Astrocyte of the spinal cord (primary cell): ENCODE data around the gene AIP.

ENCODE experiments used
- DNase-seq: peaks from one replicate; pipeline ENCODE4 v3.0.0; 2011; ENCODE audit warnings: low read depth, low spot score
- H3K4me3 ChIP-seq: 2 replicates; pipeline ENCODE4 v1.5.1; 2011; ENCODE audit warnings: low read depth, mild to moderate bottlenecking, low read length, moderate library complexity
- in situ Hi-C: cut with HindIII; loops from 2 replicates; pipeline ENCODE4 v1.10.0; 2017; ENCODE audit warnings: low sequenced_read_pairs
- TF ChIP-seq, protein P1 (sequence below): IDR thresholded peaks from 2 replicates; pipeline ENCODE4 v1.5.1; 2012; ENCODE audit warnings: low read depth, mild to moderate bottlenecking, low read length, inconsistent platforms

The AIP gene

DNA sequence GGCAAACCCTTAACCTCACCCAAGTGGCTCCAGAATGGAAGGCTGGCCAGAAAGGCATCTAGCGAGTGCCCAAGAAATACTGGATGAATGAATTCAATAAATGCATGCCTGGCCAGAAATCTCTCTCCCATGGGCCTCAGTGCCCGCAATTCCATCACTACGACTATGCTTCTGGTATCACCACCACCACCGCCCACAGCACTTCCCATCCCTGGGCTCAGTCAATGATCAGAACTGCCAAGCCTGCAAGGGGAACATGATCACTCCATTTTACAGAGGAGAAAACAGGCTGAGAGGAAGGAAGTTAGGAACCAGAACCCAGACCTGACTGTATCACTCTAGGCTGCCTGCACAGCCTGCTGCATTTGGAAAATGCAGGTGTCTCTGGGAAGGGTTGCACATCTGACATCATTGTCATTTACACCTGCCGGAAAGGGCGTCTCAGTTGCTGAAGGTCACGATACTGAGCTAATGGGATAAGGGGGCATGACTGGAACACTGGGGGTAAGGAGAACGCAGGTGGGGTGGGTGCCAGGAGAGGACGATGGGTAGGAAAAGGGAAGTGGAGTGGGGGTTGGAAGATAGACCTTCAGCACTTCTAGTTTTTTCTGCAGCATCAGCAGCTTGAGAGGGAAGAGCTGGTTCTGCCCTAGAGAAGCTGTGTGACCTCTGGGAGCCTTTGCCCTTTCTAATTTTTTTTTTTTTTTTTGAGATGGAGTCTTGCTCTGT lies 33.5 kb upstream of the AIP start:
- in situ Hi-C loops, result no loop called here
- DNase-seq, result no peak

DNA sequence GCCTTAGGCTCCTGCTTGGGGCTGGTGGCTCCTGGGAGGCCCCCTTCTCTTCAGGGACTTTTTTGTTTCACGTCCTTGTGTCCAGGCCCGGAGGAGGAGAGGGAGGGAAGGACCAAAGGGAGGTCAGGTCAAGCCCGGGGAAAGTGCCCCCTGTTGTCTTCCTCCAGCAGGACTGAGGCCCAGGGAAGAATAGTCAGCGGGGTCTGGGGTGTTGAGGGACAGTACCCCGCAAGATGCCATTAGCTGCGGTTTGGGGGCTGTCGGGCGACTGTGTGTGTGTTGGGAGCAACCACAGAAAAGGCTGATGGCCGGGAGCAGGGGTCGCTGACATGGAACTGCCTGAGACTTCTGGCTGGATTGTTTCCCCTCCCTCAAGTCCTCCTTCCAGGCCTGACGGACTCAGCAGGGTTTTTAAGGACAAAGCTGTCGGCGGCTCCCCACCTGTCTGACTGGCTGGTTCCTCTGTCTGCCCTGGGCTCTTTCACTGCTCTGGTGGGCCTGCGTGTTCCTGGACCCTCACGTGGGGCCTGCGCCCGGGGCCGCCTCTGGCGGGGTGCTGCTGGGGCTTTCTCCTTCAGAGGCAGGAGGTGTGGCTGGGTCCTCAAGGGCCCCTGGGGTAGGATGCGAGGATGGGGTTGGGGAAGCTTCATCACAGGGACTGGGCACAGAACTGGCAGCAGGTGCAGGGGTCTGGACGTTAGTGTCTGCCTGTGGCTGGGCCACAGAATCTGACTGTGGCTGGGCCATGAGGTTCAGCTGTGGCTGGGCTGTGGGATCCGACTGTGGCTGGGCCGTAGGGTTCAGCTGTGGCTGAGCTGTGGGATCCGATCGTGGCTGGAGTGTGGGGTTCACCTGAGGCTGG lies 31.8 kb upstream of the AIP start:
- TF ChIP-seq, protein P1, sequence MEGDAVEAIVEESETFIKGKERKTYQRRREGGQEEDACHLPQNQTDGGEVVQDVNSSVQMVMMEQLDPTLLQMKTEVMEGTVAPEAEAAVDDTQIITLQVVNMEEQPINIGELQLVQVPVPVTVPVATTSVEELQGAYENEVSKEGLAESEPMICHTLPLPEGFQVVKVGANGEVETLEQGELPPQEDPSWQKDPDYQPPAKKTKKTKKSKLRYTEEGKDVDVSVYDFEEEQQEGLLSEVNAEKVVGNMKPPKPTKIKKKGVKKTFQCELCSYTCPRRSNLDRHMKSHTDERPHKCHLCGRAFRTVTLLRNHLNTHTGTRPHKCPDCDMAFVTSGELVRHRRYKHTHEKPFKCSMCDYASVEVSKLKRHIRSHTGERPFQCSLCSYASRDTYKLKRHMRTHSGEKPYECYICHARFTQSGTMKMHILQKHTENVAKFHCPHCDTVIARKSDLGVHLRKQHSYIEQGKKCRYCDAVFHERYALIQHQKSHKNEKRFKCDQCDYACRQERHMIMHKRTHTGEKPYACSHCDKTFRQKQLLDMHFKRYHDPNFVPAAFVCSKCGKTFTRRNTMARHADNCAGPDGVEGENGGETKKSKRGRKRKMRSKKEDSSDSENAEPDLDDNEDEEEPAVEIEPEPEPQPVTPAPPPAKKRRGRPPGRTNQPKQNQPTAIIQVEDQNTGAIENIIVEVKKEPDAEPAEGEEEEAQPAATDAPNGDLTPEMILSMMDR, result no peak
- in situ Hi-C loops, result no loop called here
- no peak overlapping the region for H3K4me3 ChIP-seq
- no peak for DNase-seq

More for the DNA sequence above, 33.5 kb upstream of the AIP start:
- TF ChIP-seq, protein P1, result no peak
- H3K4me3 ChIP-seq, result no peak overlapping the region

DNA sequence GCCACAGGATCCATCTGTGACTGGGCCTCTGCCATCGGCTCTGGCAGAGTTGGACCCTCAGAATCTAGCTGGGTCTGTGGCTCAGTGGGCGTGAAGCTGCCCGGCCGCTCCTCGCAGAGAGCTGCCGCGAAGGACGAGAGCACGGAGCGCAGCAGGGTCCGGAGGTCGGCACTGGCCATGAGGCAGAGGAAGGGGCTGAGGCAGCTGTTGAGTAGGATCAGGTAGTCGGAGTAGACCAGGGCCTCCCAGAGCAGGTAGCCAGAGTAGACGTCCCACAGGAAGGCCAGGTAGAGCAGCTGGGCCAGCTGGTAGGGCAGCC lies 31.2 kb upstream of the AIP start:
- no peak for DNase-seq
- in situ Hi-C loops, result no loop called here
- TF ChIP-seq, protein P1, result no peak
- H3K4me3 ChIP-seq, result no peak overlapping the region

DNA sequence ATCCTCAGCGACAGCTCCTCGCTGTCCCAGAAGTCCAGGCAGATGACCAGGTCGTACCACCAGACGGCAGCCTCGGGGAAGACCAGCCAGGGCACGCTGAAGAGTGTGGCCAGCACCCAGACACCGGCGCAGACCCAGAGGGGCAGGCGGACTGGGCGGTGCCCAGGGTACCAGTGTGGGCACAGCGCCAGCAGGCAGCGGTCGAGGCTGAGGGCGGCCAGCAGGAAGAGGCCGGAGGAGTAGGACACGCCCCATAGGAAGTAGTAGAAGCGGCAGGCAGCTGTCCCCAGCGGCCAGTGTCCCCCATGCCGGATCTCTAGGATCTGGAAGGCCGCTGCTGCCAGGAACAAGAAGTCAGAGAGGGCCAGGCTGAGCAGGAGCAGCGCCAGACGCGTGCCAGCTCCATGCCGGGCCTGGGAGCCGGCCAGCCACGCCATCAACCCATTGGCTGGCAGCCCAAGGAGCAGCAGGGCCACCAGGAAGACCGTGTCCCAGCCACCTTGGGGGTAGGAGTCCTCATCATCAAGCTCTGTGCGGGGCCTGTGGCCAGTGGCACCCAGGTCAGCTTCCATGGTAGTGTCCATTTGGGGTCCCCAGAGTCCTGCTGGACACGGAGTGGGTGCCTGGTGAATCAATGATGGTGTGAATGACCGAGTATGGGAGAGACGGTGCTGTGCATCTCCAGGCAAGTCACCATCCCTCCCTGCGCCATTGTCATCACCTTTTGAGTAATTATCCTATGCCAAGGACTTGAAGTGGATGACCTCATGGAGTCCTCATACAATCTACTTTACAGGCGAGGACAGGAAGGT lies 30.5 kb upstream of the AIP start, which contains the start of gene GPR152:
TSS of gene GPR152 (minus strand) at position 589 of the 812 bp plus-strand sequence. CDS start at position 584, 5 bp downstream.
- in situ Hi-C loops, result no loop called here
- TF ChIP-seq, protein P1, result no peak
- no peak for DNase-seq
- no peak within 1 kb of the TSS for H3K4me3 ChIP-seq

DNA sequence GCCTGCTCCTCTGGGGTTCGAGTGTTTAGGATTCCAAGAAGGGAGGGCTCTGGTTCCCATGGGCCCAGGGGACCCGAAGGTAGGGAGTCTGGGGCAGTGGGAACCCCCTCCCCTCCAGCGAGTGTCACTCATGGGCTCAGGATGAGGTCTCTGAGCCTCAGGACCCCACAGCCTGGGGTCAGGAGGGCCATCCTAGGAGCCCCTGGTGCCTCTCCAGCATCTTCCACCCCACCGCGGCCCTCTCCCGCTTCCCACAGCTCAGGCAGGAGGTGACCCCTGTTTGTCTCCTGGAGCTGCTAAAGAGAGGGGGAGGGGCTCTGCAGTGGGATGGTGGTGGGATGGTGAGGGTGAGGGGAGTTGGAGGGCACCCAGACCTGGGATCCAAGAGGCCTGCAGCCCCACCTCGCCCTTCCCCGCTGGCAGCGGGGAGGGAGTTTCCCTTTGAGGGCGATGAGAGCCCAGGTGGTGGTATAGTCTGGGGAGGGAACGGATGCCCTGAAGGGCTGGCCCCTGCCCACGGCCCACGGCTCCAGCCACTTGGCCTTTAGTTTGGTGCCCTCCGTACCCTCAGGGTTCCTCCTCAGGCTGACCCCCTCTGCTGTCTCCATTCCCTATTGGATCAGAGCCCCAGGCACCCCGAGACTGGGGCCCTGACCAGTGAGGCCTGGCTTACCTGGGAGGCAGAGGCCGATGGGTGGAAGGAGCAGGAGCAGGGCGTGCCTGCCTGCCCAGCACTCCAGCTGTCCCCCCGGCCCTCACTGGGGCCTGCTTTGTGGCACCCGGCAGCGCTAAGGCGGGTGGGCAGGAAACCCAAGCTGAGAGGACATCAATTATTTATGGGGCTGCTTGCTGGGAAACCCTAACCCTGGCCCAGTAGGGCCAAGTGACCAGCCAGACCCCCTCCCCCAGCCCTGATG lies 28.8 kb upstream of the AIP start:
- in situ Hi-C loops, result no loop called here
- no peak for DNase-seq
- TF ChIP-seq, protein P1, result no peak
- no peak overlapping the region for H3K4me3 ChIP-seq

DNA sequence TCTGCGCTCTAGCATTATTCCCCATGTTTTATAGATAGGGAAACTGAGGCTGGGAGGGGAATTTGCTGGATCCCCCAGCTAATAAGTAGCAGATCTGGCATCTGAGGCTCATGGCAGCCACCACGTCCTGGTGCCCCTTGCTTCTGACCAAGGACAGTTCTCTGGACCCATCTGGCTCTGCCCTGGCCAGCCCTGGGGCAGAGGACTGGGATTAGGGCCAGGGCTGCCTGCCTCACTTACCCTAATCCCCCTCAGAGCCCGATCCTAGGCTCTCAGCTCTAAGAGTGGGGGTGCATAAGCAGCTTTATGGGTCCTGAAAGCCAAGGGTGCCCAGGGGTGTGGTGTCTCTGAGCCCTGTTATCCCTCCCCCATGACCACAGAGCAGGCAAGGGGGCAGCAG lies 27.8 kb upstream of the AIP start, which contains the start of gene CABP4:
TSS of gene CABP4 (plus strand) at position 301 of the 400 bp plus-strand sequence. CDS start at position 371, 70 bp downstream.
- in situ Hi-C loops, result no loop called here
- TF ChIP-seq, protein P1, result no peak
- no peak within 1 kb of the TSS for H3K4me3 ChIP-seq
- no peak for DNase-seq
